WTC11 (cell line): ENCODE results near the gene TMPRSS2. TPM values are rescaled to one million over a fixed set of nuclear protein-coding genes. Genes with fewer than 3 reads are reported as not detected.

Source experiments
- ATAC-seq: fragments of 200-7000 bp; cut with Tn5 transposase; 2 replicates; pipeline ENCODE4 v1.10.0; 2021; ENCODE audit warnings: mild to moderate bottlenecking, moderate library complexity
- CTCF ChIA-PET: fragments of 300-600 bp; sonication (Branson Sonifier 250); formaldehyde crosslinking; loops from one replicate; lab custom pipeline; 2021; ENCODE audit warnings: antibody characterized with exemption; lab: Charles Lee
- POLR2A ChIA-PET: fragments of 350-600 bp; sonication (Branson Sonifier 250); formaldehyde crosslinking; loops from one replicate; lab custom pipeline; 2021; ENCODE audit warnings: antibody characterized with exemption; lab: Charles Lee
- DNase-seq: peaks from one replicate; pipeline ENCODE4 v3.0.0; 2021; ENCODE audit warnings: low spot score
- H3K27ac Mint-ChIP-seq: 2 replicates; pipeline ENCODE4 v1.8.0; 2021; ENCODE audit warnings: mixed read lengths
- H3K27me3 Mint-ChIP-seq: 2 replicates; pipeline ENCODE4 v1.8.0; 2021; ENCODE audit warnings: low read depth, mild to moderate bottlenecking, moderate library complexity, mixed read lengths
- H3K36me3 Mint-ChIP-seq: 2 replicates; pipeline ENCODE4 v1.8.0; 2021; ENCODE audit warnings: mixed read lengths
- H3K4me1 Mint-ChIP-seq: 2 replicates; pipeline ENCODE4 v1.8.0; 2022; ENCODE audit warnings: mixed read lengths
- H3K4me3 Mint-ChIP-seq: 2 replicates; pipeline ENCODE4 v1.8.0; 2021; ENCODE audit warnings: mild to moderate bottlenecking, moderate library complexity, mixed read lengths
- H3K9me3 Mint-ChIP-seq: 2 replicates; pipeline ENCODE4 v1.8.0; 2021; ENCODE audit warnings: mixed read lengths
- ELF4 ChIP-seq: sonication (generic); formaldehyde crosslinking; IDR thresholded peaks from 2 replicates; pipeline ENCODE4 v1.8.1; 2022; ENCODE audit warnings: low read depth, mild to moderate bottlenecking, moderate library complexity, missing genetic modification reagents
- ESRRA ChIP-seq: sonication (generic); formaldehyde crosslinking; IDR thresholded peaks from 2 replicates; pipeline ENCODE4 v1.8.1; 2022; ENCODE audit warnings: mild to moderate bottlenecking, missing genetic modification reagents, borderline replicate concordance
- FOXJ3 ChIP-seq: sonication (generic); formaldehyde crosslinking; IDR thresholded peaks from 2 replicates; pipeline ENCODE4 v1.9.0; 2021; ENCODE audit warnings: missing genetic modification reagents, mild to moderate bottlenecking, borderline replicate concordance
- MYBL2 ChIP-seq: sonication (generic); formaldehyde crosslinking; IDR thresholded peaks from 2 replicates; pipeline ENCODE4 v1.8.1; 2023; ENCODE audit warnings: mild to moderate bottlenecking, moderate library complexity, missing genetic modification reagents
- SMAD3 ChIP-seq: sonication (generic); formaldehyde crosslinking; IDR thresholded peaks from 2 replicates; pipeline ENCODE4 v1.8.0; 2022; ENCODE audit warnings: missing genetic modification reagents, mild to moderate bottlenecking, borderline replicate concordance
- SOX15 ChIP-seq: fragments of 250-450 bp; sonication (Bioruptor Pico); IDR thresholded peaks from 2 replicates; pipeline ENCODE4 v1.9.0; 2021; ENCODE audit warnings: mild to moderate bottlenecking
- TEAD1 ChIP-seq: sonication (generic); formaldehyde crosslinking; IDR thresholded peaks from 2 replicates; pipeline ENCODE4 v1.8.0; 2022; ENCODE audit warnings: mild to moderate bottlenecking, missing genetic modification reagents
- ZNF138 ChIP-seq: sonication (generic); formaldehyde crosslinking; conservative IDR thresholded peaks from 2 replicates; pipeline ENCODE4 v1.8.1; 2022; ENCODE audit warnings: mild to moderate bottlenecking, moderate library complexity, missing genetic modification reagents
- ZNF219 ChIP-seq: sonication (generic); formaldehyde crosslinking; IDR thresholded peaks from 2 replicates; pipeline ENCODE4 v1.8.0; 2023; ENCODE audit warnings: missing genetic modification reagents, mild to moderate bottlenecking, borderline replicate concordance
- total RNA-seq: library from RNA; stranded (reverse); gene quantifications from 3 replicates; pipeline ENCODE4 v1.2.3, GENCODE V29; 2021
- TF ChIP-seq, protein P1 (sequence below): sonication (generic); formaldehyde crosslinking; IDR thresholded peaks from 2 replicates; pipeline ENCODE4 v1.8.1; 2022; ENCODE audit warnings: low read depth, mild to moderate bottlenecking, moderate library complexity, missing genetic modification reagents, borderline replicate concordance
- TF ChIP-seq, protein P2 (sequence below): sonication (generic); formaldehyde crosslinking; IDR thresholded peaks from 2 replicates; pipeline ENCODE4 v1.8.1; 2023; ENCODE audit warnings: mild to moderate bottlenecking, missing genetic modification reagents, moderate library complexity
- TF ChIP-seq, protein P3 (sequence below): sonication (generic); formaldehyde crosslinking; IDR thresholded peaks from 2 replicates; pipeline ENCODE4 v1.8.0; 2022; ENCODE audit warnings: missing genetic modification reagents
- TF ChIP-seq, protein P4 (sequence below): sonication (generic); formaldehyde crosslinking; IDR thresholded peaks from 2 replicates; pipeline ENCODE4 v1.8.0; 2022; ENCODE audit warnings: mild to moderate bottlenecking, missing genetic modification reagents
- TF ChIP-seq, protein P5 (sequence below): sonication (generic); formaldehyde crosslinking; IDR thresholded peaks from 2 replicates; pipeline ENCODE4 v1.8.1; 2023; ENCODE audit warnings: mild to moderate bottlenecking, moderate library complexity, missing genetic modification reagents
- TF ChIP-seq, protein P6 (sequence below): fragments of 250-450 bp; sonication (Bioruptor Pico); IDR thresholded peaks from 2 replicates; pipeline ENCODE4 v2.1.2; 2022; ENCODE audit warnings: mild to moderate bottlenecking, moderate library complexity

TMPRSS2 gene
- total RNA-seq, 1 experiment from 2014 or later, result 8.5 TPM

DNA sequence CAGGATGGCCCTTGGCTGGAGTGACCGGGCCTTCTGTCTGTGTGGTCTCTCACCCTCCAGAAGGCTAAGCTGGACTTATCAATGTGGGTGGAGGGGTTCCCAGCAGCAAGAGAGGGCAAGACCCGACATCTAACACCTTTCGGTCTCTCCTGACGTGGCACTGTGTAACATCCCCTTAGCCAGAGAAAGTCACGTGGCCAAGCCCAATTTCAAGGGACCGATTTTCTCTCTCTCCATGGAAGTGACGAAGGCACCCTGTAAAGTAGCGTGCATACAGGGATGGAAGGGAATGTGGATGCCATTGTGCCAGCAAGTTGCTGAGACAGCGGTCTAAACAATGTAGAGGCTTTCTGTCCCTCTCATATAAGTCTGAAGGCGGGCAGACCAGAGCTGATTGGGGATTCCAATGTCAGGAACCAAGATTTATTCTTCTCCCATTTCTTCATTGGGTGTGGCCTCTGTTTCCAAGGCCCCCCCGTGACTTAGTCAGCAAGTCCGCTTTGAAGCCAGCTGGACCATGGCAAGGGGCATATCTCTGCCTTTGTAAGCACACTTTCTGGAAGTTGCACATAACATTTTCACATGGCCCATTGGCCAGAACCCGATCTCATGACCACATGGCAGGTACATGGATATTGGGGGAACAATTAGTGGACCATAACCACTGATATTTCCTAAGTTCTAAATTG is 69.4 kb downstream of the TMPRSS2 start:
- no peak overlapping the region for H3K27ac Mint-ChIP-seq
- no peak overlapping the region for H3K4me3 Mint-ChIP-seq
- no peak for ATAC-seq
- peaks cover 18% of the 10 kb centered on the region for H3K36me3 Mint-ChIP-seq
- ChIA-PET CTCF (interaction anchor here (0.9 kb wide), 1 partner anchor 27 kb away, joined by 3 read pairs; no protein-coding TSS in a partner anchor), POLR2A (no interaction called here)
- TF ChIP-seq, protein P1, sequence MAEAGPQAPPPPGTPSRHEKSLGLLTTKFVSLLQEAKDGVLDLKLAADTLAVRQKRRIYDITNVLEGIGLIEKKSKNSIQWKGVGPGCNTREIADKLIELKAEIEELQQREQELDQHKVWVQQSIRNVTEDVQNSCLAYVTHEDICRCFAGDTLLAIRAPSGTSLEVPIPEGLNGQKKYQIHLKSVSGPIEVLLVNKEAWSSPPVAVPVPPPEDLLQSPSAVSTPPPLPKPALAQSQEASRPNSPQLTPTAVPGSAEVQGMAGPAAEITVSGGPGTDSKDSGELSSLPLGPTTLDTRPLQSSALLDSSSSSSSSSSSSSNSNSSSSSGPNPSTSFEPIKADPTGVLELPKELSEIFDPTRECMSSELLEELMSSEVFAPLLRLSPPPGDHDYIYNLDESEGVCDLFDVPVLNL (CRISPR knock-in tag), result no peak
- TF ChIP-seq MYBL2 (CRISPR knock-in tag), result no peak
- TF ChIP-seq, protein P2, sequence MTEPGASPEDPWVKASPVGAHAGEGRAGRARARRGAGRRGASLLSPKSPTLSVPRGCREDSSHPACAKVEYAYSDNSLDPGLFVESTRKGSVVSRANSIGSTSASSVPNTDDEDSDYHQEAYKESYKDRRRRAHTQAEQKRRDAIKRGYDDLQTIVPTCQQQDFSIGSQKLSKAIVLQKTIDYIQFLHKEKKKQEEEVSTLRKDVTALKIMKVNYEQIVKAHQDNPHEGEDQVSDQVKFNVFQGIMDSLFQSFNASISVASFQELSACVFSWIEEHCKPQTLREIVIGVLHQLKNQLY (CRISPR knock-in tag), result no peak
- no peak for TF ChIP-seq ZNF219
- TF ChIP-seq ELF4 (CRISPR knock-in tag), result no peak
- TF ChIP-seq, protein P3, sequence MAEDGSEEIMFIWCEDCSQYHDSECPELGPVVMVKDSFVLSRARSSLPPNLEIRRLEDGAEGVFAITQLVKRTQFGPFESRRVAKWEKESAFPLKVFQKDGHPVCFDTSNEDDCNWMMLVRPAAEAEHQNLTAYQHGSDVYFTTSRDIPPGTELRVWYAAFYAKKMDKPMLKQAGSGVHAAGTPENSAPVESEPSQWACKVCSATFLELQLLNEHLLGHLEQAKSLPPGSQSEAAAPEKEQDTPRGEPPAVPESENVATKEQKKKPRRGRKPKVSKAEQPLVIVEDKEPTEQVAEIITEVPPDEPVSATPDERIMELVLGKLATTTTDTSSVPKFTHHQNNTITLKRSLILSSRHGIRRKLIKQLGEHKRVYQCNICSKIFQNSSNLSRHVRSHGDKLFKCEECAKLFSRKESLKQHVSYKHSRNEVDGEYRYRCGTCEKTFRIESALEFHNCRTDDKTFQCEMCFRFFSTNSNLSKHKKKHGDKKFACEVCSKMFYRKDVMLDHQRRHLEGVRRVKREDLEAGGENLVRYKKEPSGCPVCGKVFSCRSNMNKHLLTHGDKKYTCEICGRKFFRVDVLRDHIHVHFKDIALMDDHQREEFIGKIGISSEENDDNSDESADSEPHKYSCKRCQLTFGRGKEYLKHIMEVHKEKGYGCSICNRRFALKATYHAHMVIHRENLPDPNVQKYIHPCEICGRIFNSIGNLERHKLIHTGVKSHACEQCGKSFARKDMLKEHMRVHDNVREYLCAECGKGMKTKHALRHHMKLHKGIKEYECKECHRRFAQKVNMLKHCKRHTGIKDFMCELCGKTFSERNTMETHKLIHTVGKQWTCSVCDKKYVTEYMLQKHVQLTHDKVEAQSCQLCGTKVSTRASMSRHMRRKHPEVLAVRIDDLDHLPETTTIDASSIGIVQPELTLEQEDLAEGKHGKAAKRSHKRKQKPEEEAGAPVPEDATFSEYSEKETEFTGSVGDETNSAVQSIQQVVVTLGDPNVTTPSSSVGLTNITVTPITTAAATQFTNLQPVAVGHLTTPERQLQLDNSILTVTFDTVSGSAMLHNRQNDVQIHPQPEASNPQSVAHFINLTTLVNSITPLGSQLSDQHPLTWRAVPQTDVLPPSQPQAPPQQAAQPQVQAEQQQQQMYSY (CRISPR knock-in tag), result no peak
- TF ChIP-seq, protein P4, sequence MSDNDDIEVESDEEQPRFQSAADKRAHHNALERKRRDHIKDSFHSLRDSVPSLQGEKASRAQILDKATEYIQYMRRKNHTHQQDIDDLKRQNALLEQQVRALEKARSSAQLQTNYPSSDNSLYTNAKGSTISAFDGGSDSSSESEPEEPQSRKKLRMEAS (CRISPR knock-in tag), result no peak
- no peak for TF ChIP-seq SOX15 (CRISPR knock-in tag)
- no peak for TF ChIP-seq TEAD1 (CRISPR knock-in tag)
- TF ChIP-seq ESRRA (CRISPR knock-in tag), result no peak
- no peak for DNase-seq
- H3K27me3 Mint-ChIP-seq, result no peaks in the 10 kb centered on the region
- H3K4me1 Mint-ChIP-seq, result peaks cover 4% of the 10 kb centered on the region
- H3K9me3 Mint-ChIP-seq, result peaks cover 19% of the 10 kb centered on the region

DNA sequence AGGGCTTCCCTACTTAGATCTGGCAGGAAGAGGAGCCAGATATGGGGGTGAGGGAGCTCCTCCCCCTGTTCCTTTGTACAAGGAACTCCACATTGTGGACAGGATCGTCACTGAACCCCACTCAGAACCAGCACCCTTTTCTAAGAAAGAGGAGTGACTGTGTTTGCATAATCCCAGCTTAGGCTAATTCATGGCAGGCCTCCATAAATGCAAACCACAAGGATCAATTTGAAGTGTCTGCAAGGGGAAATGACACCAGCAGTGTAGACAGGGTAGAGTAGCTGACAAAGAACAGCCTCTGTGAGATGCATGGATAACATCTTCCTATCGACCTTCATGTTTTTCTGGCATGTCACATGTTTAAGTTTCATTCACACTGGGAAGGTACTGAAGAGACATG is 70.2 kb downstream of the TMPRSS2 start:
- no peaks in the 10 kb centered on the region for H3K27me3 Mint-ChIP-seq
- peaks cover 19% of the 10 kb centered on the region for H3K9me3 Mint-ChIP-seq
- CTCF ChIA-PET, result no interaction called here
- DNase-seq, result no peak
- no peak overlapping the region for H3K4me3 Mint-ChIP-seq
- peaks cover 12% of the 10 kb centered on the region for H3K4me1 Mint-ChIP-seq
- POLR2A ChIA-PET, result no interaction called here
- no peak overlapping the region for H3K27ac Mint-ChIP-seq
- ATAC-seq, result no peak
- H3K36me3 Mint-ChIP-seq, result peaks cover 21% of the 10 kb centered on the region
- TF ChIP-seq, protein P5, sequence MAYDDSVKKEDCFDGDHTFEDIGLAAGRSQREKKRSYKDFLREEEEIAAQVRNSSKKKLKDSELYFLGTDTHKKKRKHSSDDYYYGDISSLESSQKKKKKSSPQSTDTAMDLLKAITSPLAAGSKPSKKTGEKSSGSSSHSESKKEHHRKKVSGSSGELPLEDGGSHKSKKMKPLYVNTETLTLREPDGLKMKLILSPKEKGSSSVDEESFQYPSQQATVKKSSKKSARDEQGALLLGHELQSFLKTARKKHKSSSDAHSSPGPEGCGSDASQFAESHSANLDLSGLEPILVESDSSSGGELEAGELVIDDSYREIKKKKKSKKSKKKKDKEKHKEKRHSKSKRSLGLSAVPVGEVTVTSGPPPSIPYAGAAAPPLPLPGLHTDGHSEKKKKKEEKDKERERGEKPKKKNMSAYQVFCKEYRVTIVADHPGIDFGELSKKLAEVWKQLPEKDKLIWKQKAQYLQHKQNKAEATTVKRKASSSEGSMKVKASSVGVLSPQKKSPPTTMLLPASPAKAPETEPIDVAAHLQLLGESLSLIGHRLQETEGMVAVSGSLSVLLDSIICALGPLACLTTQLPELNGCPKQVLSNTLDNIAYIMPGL, result no peak
- no peak for TF ChIP-seq FOXJ3 (CRISPR knock-in tag)
- TF ChIP-seq ZNF138 (CRISPR knock-in tag), result no peak
- TF ChIP-seq, protein P6, sequence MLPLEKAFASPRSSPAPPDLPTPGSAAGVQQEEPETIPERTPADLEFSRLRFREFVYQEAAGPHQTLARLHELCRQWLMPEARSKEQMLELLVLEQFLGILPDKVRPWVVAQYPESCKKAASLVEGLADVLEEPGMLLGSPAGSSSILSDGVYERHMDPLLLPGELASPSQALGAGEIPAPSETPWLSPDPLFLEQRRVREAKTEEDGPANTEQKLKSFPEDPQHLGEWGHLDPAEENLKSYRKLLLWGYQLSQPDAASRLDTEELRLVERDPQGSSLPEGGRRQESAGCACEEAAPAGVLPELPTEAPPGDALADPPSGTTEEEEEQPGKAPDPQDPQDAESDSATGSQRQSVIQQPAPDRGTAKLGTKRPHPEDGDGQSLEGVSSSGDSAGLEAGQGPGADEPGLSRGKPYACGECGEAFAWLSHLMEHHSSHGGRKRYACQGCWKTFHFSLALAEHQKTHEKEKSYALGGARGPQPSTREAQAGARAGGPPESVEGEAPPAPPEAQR, result no peak
- no peak for TF ChIP-seq SMAD3 (CRISPR knock-in tag)
- TF ChIP-seq, all 79 proteins: peak for 0
